Measurements from ENCODE around the gene TOMM20. TPM values are rescaled to one million over a fixed set of nuclear protein-coding genes. Genes with fewer than 3 reads are reported as not detected.

TOMM20 gene
- total RNA-seq, 1 donor from 2014 or later = 89.1 TPM

DNA sequence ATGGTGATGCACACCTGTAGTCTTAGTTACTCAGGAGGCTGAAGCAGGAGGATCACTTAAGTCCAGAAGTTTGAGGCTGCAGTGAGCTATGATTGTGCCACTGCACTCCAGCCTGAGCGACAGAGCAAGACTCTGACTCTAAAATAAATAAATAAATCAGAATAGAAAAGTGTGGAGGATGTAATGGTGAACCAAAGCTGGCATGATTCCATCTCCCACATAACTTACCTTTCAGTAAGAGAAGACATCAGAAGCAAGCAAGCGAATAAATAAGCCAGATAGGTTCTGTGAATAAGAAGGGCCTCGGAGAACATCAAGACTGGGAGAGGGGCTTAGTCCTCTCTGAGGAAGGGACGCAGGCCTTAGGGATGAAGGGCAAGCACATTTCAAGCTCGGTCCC is 59.5 kb downstream of the TOMM20 start:
- TF ChIP-seq, protein P1, sequence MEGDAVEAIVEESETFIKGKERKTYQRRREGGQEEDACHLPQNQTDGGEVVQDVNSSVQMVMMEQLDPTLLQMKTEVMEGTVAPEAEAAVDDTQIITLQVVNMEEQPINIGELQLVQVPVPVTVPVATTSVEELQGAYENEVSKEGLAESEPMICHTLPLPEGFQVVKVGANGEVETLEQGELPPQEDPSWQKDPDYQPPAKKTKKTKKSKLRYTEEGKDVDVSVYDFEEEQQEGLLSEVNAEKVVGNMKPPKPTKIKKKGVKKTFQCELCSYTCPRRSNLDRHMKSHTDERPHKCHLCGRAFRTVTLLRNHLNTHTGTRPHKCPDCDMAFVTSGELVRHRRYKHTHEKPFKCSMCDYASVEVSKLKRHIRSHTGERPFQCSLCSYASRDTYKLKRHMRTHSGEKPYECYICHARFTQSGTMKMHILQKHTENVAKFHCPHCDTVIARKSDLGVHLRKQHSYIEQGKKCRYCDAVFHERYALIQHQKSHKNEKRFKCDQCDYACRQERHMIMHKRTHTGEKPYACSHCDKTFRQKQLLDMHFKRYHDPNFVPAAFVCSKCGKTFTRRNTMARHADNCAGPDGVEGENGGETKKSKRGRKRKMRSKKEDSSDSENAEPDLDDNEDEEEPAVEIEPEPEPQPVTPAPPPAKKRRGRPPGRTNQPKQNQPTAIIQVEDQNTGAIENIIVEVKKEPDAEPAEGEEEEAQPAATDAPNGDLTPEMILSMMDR (IDR thresholded peaks at IDR 0.05) = no peak

DNA sequence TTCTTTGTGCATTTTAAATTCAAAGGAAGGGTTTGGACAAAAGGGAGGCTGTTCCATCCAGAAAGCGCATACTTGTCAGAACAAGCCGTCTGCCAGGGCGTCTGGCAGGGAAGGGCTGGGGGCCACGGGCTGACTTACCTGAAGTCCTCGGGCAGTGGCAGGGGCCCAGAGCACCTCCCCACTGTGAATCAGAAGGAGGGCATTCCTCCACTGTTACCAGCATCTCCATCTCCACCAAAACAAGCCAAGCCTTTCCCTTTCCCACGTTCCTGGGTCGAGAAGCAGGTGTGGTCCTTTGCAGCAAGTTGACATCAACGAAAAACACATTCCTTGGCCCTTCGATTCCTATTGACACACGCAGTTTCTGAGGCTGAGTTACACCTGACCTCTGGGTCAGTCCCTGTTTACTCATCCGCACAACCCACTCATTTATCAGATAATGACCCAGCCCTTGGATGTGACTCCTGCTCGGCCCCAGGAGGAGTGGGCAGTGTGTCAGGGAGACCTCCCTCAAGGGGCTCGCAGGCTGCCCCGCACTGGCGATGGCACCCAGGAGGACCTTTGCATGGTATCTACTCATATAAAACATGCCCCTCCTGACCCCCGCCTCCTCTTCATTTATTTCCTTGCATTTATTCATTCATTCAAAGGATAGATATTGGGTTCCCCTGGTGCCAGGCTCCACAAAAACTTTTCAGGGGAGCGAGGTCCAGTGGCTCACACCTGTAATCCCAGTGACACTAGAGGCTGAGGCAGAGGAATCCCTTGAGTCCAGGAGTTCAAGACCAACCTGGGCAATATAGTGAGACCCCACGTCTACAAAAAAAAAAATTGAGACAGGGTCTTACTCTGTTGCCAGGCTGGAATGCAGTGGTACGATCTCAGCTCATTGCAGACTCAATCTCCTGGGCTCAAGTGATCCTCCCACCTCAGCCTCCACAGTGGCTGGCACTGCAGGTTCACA is 60.2 kb downstream of the TOMM20 start:
- DNase-seq (ENCODE audit: low spot score) = no peak
- TF ChIP-seq, protein P1 (IDR thresholded peaks at IDR 0.05) = no peak
- peaks cover 33% of the 10 kb centered on the region for H3K4me1 Mint-ChIP-seq (ENCODE audit: low read depth)
- no peak overlapping the region for H3K4me3 Mint-ChIP-seq (ENCODE audit: unreplicated experiment)
- H3K9me3 Mint-ChIP-seq (ENCODE audit: low read depth) = no peaks in the 10 kb centered on the region
- peaks cover 2% of the 10 kb centered on the region for H3K36me3 Mint-ChIP-seq (ENCODE audit: low read depth)
- peak overlapping the region; percentile 94 for H3K27ac Mint-ChIP-seq (ENCODE audit: unreplicated experiment)
- H3K27me3 Mint-ChIP-seq (ENCODE audit: low read depth) = no peaks in the 10 kb centered on the region

More for the DNA sequence above, 59.5 kb downstream of the TOMM20 start:
- Mint-ChIP-seq H3K36me3 (ENCODE audit: low read depth) (peaks cover 2% of the 10 kb centered on the region), H3K27me3 (ENCODE audit: low read depth) (no peaks in the 10 kb centered on the region), H3K4me1 (ENCODE audit: low read depth) (peaks cover 34% of the 10 kb centered on the region), H3K4me3 (ENCODE audit: unreplicated experiment) (no peak overlapping the region), H3K9me3 (ENCODE audit: low read depth) (no peaks in the 10 kb centered on the region), H3K27ac (ENCODE audit: unreplicated experiment) (no peak overlapping the region)
- DNase-seq (ENCODE audit: low spot score) = no peak

DNA sequence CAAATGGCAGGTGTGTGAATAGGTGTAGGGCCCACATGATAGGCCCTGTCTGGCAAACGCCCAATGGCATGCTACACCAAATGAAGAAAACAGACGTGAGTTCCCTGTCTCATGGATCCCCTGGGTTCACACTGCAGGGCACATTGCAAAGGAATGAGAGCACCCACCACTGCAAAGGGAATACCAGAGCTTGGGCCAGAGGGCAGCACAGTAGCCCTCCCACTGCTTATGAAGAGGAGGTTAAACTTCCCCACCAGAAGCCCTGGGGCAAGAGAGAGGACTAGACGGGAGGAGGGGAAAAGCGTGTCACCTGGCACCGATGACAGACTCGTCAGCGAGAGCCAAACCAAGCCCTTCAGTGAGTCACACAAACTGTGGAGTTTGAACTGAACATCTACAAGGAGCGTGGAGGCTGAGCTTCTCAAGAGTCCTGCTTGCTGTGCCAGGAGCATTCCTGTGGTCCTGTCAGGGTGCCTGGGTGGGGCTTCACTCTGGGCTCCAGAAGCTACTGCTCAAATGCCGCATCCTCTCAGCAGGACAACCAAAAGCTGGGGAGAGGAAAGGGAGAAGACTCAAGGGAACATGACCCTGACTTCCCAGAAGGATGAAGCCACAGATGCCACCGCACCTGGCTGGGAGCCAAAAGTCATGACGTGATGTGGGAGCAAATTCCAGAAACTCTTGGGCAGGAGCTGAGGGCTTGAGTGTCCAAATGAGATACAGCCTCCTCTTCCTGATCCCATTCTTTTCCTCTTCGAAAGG is 61.1 kb downstream of the TOMM20 start:
- DNase-seq (ENCODE audit: low spot score) = no peak
- Mint-ChIP-seq H3K9me3 (ENCODE audit: low read depth) (no peaks in the 10 kb centered on the region), H3K27ac (ENCODE audit: unreplicated experiment) (peak overlapping the region; percentile 94), H3K4me3 (ENCODE audit: unreplicated experiment) (no peak overlapping the region), H3K36me3 (ENCODE audit: low read depth) (peaks cover 2% of the 10 kb centered on the region), H3K27me3 (ENCODE audit: low read depth) (no peaks in the 10 kb centered on the region), H3K4me1 (ENCODE audit: low read depth) (peaks cover 33% of the 10 kb centered on the region)
- TF ChIP-seq, protein P1 (IDR thresholded peaks at IDR 0.05) = peak; percentile 18

DNA sequence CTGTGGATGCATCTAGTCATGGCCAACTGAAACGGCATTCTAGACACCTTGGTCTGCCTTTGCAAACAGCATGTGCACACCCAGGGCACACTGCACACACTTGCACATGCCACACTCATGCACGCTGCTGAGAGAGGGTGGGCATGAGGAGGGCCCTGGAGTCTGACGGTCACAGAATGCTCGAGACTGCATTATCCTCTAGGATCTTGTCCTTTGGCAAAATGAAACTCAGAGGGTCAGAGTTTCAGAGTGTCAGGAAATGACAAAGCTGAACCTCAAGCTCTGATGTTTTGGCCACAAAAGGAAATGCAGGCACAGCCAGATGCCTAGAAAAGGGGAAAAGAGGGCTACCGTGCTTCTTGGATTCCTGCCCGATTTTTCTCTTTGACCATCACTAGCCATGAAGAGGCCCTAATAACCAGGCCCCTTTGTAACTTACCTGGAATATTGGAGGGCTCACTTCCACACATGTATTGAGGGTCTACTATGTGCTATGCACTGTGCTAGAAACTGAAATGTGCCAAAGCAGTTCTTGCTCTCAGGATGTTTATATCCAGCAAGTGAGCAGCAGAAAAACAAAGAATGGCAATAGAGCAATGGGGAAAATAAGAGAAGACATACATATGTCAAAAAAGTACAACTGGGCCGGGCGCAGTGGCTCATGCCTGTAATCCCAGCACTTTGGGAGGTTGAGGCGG is 65.4 kb downstream of the TOMM20 start:
- H3K9me3 Mint-ChIP-seq (ENCODE audit: low read depth) = no peaks in the 10 kb centered on the region
- H3K27me3 Mint-ChIP-seq (ENCODE audit: low read depth) = no peaks in the 10 kb centered on the region
- peaks cover 2% of the 10 kb centered on the region for H3K36me3 Mint-ChIP-seq (ENCODE audit: low read depth)
- TF ChIP-seq, protein P1 (IDR thresholded peaks at IDR 0.05) = no peak
- H3K27ac Mint-ChIP-seq (ENCODE audit: unreplicated experiment) = no peak overlapping the region
- no peak for DNase-seq (ENCODE audit: low spot score)
- H3K4me1 Mint-ChIP-seq (ENCODE audit: low read depth) = peaks cover 15% of the 10 kb centered on the region
- no peak overlapping the region for H3K4me3 Mint-ChIP-seq (ENCODE audit: unreplicated experiment)

Data from chondrocyte (in vitro differentiated cells).